H1 (cell line): ENCODE data around the gene SLC30A7. TPM values are rescaled to one million over a fixed set of nuclear protein-coding genes. Genes with fewer than 3 reads are reported as not detected.

ENCODE experiments used
- ATF3 ChIP-seq: IDR thresholded peaks from 2 replicates; pipeline ENCODE4 v1.6.1; 2011; ENCODE audit warnings: low read depth, mild to moderate bottlenecking, low read length; ENCODE audit not compliant: insufficient read depth
- CBX5 ChIP-seq: fragments of 300-800, 300-1000 bp; sonication (generic); IDR thresholded peaks from 2 replicates; pipeline ENCODE4 v1.7.1; 2016; ENCODE audit warnings: antibody characterized with exemption, low read length, low read depth
- EGR1 ChIP-seq: IDR thresholded peaks from 2 replicates; pipeline ENCODE4 v1.6.1; 2011; ENCODE audit warnings: low read depth, low read length, borderline replicate concordance
- EP300 ChIP-seq, 2 experiments: IDR thresholded peaks; 1 replicate in 1 of 2; 2 replicates in 1 of 2; pipeline ENCODE4 v1.6.1; 2011 to 2012; ENCODE audit warnings: low read depth in 2 of 2, low read length in 2 of 2, mild to moderate bottlenecking in 2 of 2, borderline replicate concordance in 1 of 2, inconsistent platforms in 1 of 2, moderate library complexity in 1 of 2
- EZH2 ChIP-seq: fragments of 200-600 bp; sonication (generic); IDR thresholded peaks from 2 replicates; pipeline ENCODE4 v1.7.1; 2012; ENCODE audit warnings: low read depth, mild to moderate bottlenecking, moderate library complexity, low read length, inconsistent platforms; ENCODE audit not compliant: severe bottlenecking
- JUND ChIP-seq: IDR thresholded peaks from 2 replicates; pipeline ENCODE4 v1.6.1; 2011; ENCODE audit warnings: mild to moderate bottlenecking, improper control_type of control experiment, low read length
- SIN3A ChIP-seq, 2 experiments: IDR thresholded peaks in 1 of 2; conservative IDR thresholded peaks in 1 of 2; 2 replicates each; pipeline ENCODE4 v1.6.1; 2011 to 2012; ENCODE audit warnings: low read length in 2 of 2, improper control_type of control experiment in 1 of 2, low read depth in 1 of 2, mild to moderate bottlenecking in 1 of 2
- TAF7 ChIP-seq: optimal IDR thresholded peaks from 2 replicates; pipeline ENCODE3; 2011; ENCODE audit warnings: low read depth, mild to moderate bottlenecking, inconsistent platforms, low read length, moderate library complexity, borderline replicate concordance
- TBP ChIP-seq: IDR thresholded peaks from 2 replicates; pipeline ENCODE4 v1.6.1; 2011; ENCODE audit warnings: low read depth, low read length, improper control_type of control experiment
- YY1 ChIP-seq: IDR thresholded peaks from 2 replicates; pipeline ENCODE4 v1.6.1; 2011; ENCODE audit warnings: low read depth, mild to moderate bottlenecking, low read length
- polyA plus RNA-seq, 7 experiments: library from polyadenylated mRNA; depleted of rRNA in 3 of 7; stranded (reverse) in 5 of 7; unstranded in 2 of 7; fragments of >200 nt in 5 of 7; fragments of 200-250 nt in 2 of 7; gene quantifications; 1 replicate in 5 of 7; 2 replicates in 1 of 7; 4 replicates in 1 of 7; pipeline versions ENCODE4 v1.2.1 to v1.2.3, GENCODE V29; 2011 to 2013; ENCODE audit warnings: missing spikeins in 2 of 7, mixed read lengths in 2 of 7
- total RNA-seq: library from RNA; stranded (reverse); fragmentation: NEBNext Ultra II Directional; extraction: Animal tissue kit (Norgen Biotek cat#: 25700); gene quantifications from 2 replicates; pipeline ENCODE4 v1.2.1, GENCODE V29; 2021
- TF ChIP-seq, protein P1 (sequence below): fragments of 300-600 bp; sonication (generic); IDR thresholded peaks from 2 replicates; pipeline ENCODE4 v1.7.1; 2012; ENCODE audit warnings: low read length, moderate library complexity, mild to moderate bottlenecking, inconsistent platforms; ENCODE audit not compliant: insufficient replicate concordance

SLC30A7 gene
- total and polyA plus RNA-seq, 2 of the 8 experiments (the other 6 are each of a cell fraction or from before 2014, with no cell fraction given), result 5.5 to 22.1 TPM

DNA sequence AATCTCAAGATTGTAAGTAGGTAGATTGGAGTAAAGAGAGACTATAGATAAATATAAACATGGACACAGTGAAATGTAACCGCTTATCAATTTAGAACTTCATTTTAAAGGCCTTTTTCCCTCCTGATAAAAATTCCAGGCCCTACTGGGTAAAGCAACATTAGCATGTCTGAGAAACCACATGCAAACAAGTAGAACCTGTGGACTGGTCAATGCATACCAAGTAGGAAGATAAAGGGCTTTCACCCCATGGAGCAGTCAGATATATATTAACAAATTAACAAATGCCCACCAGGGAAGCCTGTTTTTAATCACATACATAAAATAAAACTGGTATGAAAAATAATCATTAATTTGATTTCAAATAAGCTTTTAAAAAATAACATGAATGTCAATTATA, 121.6 kb downstream of the SLC30A7 start (continued):
- TF ChIP-seq, protein P1, sequence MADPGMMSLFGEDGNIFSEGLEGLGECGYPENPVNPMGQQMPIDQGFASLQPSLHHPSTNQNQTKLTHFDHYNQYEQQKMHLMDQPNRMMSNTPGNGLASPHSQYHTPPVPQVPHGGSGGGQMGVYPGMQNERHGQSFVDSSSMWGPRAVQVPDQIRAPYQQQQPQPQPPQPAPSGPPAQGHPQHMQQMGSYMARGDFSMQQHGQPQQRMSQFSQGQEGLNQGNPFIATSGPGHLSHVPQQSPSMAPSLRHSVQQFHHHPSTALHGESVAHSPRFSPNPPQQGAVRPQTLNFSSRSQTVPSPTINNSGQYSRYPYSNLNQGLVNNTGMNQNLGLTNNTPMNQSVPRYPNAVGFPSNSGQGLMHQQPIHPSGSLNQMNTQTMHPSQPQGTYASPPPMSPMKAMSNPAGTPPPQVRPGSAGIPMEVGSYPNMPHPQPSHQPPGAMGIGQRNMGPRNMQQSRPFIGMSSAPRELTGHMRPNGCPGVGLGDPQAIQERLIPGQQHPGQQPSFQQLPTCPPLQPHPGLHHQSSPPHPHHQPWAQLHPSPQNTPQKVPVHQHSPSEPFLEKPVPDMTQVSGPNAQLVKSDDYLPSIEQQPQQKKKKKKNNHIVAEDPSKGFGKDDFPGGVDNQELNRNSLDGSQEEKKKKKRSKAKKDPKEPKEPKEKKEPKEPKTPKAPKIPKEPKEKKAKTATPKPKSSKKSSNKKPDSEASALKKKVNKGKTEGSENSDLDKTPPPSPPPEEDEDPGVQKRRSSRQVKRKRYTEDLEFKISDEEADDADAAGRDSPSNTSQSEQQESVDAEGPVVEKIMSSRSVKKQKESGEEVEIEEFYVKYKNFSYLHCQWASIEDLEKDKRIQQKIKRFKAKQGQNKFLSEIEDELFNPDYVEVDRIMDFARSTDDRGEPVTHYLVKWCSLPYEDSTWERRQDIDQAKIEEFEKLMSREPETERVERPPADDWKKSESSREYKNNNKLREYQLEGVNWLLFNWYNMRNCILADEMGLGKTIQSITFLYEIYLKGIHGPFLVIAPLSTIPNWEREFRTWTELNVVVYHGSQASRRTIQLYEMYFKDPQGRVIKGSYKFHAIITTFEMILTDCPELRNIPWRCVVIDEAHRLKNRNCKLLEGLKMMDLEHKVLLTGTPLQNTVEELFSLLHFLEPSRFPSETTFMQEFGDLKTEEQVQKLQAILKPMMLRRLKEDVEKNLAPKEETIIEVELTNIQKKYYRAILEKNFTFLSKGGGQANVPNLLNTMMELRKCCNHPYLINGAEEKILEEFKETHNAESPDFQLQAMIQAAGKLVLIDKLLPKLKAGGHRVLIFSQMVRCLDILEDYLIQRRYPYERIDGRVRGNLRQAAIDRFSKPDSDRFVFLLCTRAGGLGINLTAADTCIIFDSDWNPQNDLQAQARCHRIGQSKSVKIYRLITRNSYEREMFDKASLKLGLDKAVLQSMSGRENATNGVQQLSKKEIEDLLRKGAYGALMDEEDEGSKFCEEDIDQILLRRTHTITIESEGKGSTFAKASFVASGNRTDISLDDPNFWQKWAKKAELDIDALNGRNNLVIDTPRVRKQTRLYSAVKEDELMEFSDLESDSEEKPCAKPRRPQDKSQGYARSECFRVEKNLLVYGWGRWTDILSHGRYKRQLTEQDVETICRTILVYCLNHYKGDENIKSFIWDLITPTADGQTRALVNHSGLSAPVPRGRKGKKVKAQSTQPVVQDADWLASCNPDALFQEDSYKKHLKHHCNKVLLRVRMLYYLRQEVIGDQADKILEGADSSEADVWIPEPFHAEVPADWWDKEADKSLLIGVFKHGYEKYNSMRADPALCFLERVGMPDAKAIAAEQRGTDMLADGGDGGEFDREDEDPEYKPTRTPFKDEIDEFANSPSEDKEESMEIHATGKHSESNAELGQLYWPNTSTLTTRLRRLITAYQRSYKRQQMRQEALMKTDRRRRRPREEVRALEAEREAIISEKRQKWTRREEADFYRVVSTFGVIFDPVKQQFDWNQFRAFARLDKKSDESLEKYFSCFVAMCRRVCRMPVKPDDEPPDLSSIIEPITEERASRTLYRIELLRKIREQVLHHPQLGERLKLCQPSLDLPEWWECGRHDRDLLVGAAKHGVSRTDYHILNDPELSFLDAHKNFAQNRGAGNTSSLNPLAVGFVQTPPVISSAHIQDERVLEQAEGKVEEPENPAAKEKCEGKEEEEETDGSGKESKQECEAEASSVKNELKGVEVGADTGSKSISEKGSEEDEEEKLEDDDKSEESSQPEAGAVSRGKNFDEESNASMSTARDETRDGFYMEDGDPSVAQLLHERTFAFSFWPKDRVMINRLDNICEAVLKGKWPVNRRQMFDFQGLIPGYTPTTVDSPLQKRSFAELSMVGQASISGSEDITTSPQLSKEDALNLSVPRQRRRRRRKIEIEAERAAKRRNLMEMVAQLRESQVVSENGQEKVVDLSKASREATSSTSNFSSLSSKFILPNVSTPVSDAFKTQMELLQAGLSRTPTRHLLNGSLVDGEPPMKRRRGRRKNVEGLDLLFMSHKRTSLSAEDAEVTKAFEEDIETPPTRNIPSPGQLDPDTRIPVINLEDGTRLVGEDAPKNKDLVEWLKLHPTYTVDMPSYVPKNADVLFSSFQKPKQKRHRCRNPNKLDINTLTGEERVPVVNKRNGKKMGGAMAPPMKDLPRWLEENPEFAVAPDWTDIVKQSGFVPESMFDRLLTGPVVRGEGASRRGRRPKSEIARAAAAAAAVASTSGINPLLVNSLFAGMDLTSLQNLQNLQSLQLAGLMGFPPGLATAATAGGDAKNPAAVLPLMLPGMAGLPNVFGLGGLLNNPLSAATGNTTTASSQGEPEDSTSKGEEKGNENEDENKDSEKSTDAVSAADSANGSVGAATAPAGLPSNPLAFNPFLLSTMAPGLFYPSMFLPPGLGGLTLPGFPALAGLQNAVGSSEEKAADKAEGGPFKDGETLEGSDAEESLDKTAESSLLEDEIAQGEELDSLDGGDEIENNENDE, result no peak
- TF ChIP-seq YY1 (no peak), TAF7 (no peak), CBX5 (no peak), ATF3 (no peak), JUND (no peak), EGR1 (no peak), TBP (no peak), EP300 (IDR thresholded peaks at IDR 0.05; ENCODE audit: borderline replicate concordance in 1 of 2, low read depth in 2 of 2, low read length in 2 of 2) (no peak), EZH2 (no peak), SIN3A (conservative IDR thresholded peaks at IDR 0.05 in 1 of 2, IDR thresholded peaks at IDR 0.05 in 1 of 2; ENCODE audit: low read depth in 1 of 2, low read length in 2 of 2) (no peak)
